ENCODE data around the gene AFP.

AFP gene

DNA sequence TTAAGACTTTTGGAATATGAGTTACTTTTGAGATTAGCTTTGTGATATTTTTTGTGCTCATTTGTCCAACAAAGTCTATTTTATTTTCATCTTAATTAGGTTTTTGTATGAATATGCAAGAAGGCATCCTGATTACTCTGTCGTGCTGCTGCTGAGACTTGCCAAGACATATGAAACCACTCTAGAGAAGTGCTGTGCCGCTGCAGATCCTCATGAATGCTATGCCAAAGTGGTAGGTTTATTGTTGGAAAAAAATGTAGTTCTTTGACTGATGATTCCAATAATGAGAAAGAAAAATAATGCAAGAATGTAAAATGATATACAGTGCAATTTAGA is 21.1 kb upstream of the AFP start:
- DNase-seq (ENCODE audit: low read depth) = no peak

GRCh38 chr4:73415807-73416238 is 20.2 kb upstream of the AFP start:
- no peak for DNase-seq (ENCODE audit: low read depth)

DNA sequence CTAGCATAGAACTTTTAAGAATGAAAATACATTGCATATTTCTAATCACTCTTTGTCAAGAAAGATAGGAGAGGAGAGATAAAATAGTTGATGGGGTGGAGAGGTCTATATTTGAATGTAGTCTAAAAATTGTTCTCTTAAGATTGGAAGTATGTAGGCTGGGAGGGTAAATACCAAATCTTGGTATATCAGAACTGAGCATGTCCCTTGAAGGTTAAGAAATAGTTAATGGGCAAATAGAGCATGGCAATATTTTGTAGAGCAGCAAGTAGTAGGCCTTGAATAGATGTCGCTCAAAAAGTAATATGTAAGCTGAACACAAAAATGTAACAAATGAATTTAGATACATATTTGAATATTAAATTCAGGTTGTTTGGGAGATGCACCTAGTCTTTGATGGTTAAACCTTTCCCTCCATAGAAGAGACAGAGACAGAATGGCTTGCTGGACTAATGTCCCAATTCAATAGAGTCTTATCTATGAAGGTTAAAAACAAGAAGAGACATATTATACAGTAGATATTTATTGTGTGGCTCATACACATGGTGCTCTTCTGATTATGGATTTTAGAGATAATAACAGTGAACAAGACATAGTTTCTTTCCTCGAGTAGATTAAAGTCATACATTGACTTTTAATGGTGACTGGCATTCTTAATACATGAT is 19.5 kb upstream of the AFP start:
- no peak for DNase-seq (ENCODE audit: low read depth)

DNA sequence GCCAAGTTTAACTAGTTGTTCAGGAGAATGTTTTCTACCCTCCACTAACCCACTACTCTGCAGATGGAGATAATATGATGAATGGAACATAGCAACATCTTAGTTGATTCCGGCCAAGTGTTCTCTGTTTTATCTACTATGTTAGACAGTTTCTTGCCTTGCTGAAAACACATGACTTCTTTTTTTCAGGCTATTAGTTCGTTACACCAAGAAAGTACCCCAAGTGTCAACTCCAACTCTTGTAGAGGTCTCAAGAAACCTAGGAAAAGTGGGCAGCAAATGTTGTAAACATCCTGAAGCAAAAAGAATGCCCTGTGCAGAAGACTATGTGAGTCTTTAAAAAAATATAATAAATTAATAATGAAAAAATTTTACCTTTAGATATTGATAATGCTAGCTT is 18.7 kb upstream of the AFP start:
- DNase-seq (ENCODE audit: low read depth) = no peak

- no peak for DNase-seq (ENCODE audit: low read depth)
These were observed 18.0 kb upstream of the AFP start for GRCh38 chr4:73417973-73418372.

DNA sequence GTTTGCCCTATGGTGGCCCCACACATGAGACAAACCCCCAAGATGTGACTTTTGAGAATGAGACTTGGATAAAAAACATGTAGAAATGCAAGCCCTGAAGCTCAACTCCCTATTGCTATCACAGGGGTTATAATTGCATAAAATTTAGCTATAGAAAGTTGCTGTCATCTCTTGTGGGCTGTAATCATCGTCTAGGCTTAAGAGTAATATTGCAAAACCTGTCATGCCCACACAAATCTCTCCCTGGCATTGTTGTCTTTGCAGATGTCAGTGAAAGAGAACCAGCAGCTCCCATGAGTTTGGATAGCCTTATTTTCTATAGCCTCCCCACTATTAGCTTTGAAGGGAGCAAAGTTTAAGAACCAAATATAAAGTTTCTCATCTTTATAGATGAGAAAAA is 17.3 kb upstream of the AFP start:
- DNase-seq (ENCODE audit: low read depth) = no peak

DNA sequence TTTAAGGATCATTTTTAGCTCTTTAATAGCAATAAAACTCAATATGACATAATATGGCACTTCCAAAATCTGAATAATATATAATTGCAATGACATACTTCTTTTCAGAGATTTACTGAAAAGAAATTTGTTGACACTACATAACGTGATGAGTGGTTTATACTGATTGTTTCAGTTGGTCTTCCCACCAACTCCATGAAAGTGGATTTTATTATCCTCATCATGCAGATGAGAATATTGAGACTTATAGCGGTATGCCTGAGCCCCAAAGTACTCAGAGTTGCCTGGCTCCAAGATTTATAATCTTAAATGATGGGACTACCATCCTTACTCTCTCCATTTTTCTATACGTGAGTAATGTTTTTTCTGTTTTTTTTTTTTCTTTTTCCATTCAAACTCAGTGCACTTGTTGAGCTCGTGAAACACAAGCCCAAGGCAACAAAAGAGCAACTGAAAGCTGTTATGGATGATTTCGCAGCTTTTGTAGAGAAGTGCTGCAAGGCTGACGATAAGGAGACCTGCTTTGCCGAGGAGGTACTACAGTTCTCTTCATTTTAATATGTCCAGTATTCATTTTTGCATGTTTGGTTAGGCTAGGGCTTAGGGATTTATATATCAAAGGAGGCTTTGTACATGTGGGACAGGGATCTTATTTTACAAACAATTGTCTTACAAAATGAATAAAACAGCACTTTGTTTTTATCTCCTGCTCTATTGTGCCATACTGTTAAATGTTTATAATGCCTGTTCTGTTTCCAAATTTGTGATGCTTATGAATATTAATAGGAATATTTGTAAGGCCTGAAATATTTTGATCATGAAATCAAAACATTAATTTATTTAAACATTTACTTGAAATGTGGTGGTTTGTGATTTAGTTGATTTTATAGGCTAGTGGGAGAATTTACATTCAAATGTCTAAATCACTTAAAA is 16.6 kb upstream of the AFP start:
- no peak for DNase-seq (ENCODE audit: low read depth)

GRCh38 chr4:73420615-73421014 is 15.4 kb upstream of the AFP start:
- no peak for DNase-seq (ENCODE audit: low read depth)

DNA sequence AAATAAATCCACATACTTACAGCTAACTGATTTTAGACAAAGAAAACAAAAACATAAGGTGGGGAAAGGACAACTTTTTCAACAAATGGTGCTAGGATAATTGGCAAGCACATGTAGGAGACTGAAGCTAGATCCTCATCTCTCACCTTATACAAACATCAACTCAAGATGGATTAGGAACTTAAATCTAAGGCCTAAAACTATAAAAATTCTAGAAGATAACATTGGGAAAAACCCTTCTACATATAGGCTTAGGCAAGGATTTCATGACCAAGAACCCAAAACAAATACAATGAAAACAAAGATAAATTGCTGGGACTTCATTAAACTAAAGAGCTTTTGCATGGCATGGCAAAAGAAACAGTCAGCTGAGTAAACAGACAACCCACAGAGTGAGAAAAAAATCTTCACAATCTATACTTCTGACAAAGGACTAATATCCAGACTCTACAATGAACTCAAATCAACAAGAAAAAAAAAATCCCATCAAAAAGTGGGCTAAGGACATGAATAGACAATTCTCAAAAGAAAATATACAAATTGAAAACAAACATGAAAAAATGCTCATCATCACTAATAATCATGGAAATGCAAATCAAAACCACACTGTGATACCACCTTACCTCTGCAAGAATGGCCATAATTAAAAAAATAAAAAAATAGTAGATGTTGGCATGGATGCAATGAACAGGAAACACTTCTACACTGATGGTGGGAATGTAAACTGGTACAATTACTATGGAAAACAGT is 14.1 kb upstream of the AFP start:
- no peak for DNase-seq (ENCODE audit: low read depth)

DNA sequence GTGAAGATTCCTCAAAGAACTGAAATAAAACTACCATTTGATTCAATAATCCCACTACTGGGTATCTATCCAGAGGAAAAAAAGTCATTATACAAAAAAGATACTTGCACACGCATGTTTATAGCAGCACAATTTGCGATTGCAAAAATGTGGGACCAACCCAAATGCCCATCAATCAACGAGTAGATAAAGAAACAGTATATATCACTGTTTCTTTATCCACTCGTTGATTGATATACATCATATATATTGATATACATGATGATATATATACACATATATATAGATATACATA is 13.6 kb upstream of the AFP start:
- no peak for DNase-seq (ENCODE audit: low read depth)

DNA sequence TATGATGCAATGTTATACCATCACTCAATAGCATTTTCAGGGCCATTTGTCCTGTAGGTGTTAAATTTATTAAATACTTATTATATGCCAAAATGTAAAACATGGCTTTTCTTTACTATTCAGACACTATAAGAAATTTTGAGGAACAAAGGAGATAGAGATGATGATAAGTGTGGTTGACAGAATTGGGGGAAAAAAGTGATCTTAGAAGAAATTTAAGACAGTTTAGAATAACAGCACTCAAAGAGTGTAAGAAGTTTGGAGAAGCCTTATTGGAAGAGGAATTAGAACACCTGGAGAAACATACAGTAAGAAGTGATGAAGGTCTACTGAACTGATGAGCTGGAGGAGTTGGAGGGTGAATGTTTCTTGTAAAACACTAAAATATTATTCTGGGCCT is 12.8 kb upstream of the AFP start:
- DNase-seq (ENCODE audit: low read depth) = no peak

GRCh38 chr4:73426666-73427065 is 9.4 kb upstream of the AFP start:
- no peak for DNase-seq (ENCODE audit: low read depth)

- DNase-seq (ENCODE audit: low read depth) = no peak
These were observed 6.9 kb upstream of the AFP start for GRCh38 chr4:73429118-73429517.

- DNase-seq (ENCODE audit: low read depth) = no peak
These were observed 6.0 kb upstream of the AFP start for GRCh38 chr4:73429826-73430587.

GRCh38 chr4:73431813-73432168 is 4.2 kb upstream of the AFP start:
- DNase-seq (ENCODE audit: low read depth) = no peak

DNA sequence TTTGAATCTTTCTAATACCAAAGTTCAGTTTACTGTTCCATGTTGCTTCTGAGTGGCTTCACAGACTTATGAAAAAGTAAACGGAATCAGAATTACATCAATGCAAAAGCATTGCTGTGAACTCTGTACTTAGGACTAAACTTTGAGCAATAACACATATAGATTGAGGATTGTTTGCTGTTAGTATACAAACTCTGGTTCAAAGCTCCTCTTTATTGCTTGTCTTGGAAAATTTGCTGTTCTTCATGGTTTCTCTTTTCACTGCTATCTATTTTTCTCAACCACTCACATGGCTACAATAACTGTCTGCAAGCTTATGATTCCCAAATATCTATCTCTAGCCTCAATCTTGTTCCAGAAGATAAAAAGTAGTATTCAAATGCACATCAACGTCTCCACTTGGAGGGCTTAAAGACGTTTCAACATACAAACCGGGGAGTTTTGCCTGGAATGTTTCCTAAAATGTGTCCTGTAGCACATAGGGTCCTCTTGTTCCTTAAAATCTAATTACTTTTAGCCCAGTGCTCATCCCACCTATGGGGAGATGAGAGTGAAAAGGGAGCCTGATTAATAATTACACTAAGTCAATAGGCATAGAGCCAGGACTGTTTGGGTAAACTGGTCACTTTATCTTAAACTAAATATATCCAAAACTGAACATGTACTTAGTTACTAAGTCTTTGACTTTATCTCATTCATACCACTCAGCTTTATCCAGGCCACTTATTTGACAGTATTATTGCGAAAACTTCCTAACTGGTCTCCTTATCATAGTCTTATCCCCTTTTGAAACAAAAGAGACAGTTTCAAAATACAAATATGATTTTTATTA is 3.6 kb upstream of the AFP start:
- no peak for DNase-seq (ENCODE audit: low read depth)

DNA sequence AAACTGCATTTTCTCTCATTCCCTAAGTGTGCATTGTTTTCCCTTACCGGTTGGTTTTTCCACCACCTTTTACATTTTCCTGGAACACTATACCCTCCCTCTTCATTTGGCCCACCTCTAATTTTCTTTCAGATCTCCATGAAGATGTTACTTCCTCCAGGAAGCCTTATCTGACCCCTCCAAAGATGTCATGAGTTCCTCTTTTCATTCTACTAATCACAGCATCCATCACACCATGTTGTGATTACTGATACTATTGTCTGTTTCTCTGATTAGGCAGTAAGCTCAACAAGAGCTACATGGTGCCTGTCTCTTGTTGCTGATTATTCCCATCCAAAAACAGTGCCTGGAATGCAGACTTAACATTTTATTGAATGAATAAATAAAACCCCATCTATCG is 2.9 kb upstream of the AFP start:
- no peak for DNase-seq (ENCODE audit: low read depth)

GRCh38 chr4:73434311-73434710 is 1.7 kb upstream of the AFP start:
- DNase-seq (ENCODE audit: low read depth) = no peak

GRCh38 chr4:73436674-73437557 is 895 bp downstream of the AFP start:
- DNase-seq (ENCODE audit: low read depth) = no peak

- no peak for DNase-seq (ENCODE audit: low read depth)
These were observed 1.5 kb downstream of the AFP start for GRCh38 chr4:73437558-73437956.

DNA sequence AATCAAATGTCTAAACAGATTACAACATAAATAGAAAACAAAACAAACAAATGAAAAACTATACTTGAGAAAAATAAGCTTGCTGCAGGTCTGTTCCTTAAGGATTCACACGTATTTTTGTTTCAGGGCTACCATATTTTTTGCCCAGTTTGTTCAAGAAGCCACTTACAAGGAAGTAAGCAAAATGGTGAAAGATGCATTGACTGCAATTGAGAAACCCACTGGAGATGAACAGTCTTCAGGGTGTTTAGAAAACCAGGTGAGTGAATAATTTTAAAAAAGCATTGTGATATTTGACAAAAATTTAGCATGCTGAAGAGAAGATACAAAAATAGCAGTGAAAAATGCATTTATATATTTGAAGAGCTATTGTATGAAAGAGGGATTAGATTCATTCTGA is 2.0 kb downstream of the AFP start:
- no peak for DNase-seq (ENCODE audit: low read depth)

All from fibroblast of the conjunctiva (primary cell).